ENCODE results near the gene TCP10L. TPM values are rescaled to one million over a fixed set of nuclear protein-coding genes. Genes with fewer than 3 reads are reported as not detected.
"Not testable (repeated sequence)": the region's sequence is repeated elsewhere in the genome, so short reads cannot be mapped to it uniquely, and the experiment has no call there.

Gene TCP10L
- total and polyA plus RNA-seq, 10 of the 15 experiments (the other 5 are each of a cell fraction or from before 2014, with no cell fraction given), result 0.11 to 0.45 (median 0.19) TPM; not detected in 3

DNA sequence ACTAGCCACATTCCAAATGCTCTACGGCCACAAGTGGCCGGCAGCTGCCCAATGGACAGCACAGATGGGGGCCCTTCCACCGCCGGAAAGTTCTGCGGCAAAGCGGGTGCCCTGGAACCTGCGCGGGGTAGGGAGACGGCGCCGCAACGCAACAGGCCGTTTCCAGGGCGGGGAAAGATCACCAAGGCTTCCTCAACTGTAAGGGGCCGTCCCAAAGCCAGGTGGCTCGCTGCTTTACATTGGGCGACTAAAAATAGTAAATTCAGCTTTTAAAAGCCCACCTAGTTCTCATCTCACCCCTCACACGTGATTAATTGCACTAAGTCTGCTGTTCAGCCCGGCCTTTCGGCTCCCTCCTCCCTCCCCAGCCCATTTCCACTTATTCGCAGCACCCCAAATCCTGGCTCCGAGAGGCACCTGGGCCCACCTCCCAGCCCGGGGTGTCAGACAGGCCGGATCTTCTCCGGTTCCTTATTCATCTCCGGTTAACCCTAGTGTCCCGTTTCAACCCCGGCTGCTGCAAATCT lies 26.2 kb upstream of the TCP10L start:
- ChIA-PET CTCF (interaction anchor here (5.6 kb wide), 1 partner anchor 11 kb away, joined by 50 read pairs; no protein-coding TSS in a partner anchor), POLR2A (interaction anchor here (1.2 kb wide), 1 partner anchor 116 kb away, joined by 5 read pairs; the partner anchor contains the start of gene SYNJ1), RAD21 (ENCODE audit: unreplicated experiment) (interaction anchor here (0.6 to 1.7 kb wide), 5 partner anchors 11 to 1590 kb away, joined by 3 to 9 read pairs (median 3); partner anchors contain the start of gene PAXBP1), SMC1A (ENCODE audit: uncharacterized antibody, unreplicated experiment) (no interaction called here)
- TF ChIP-seq IRF4 (IDR thresholded peaks at IDR 0.05; ENCODE audit: low read depth, low read length) (no peak), ATF3 (IDR thresholded peaks at IDR 0.05; ENCODE audit: borderline replicate concordance, extremely low read depth, low read depth, low read length) (no peak), RAD51 (IDR thresholded peaks at IDR 0.05) (0 out of 2 replicates have a peak, but pooled peaks have one; percentile 11), ETV6 (conservative IDR thresholded peaks at IDR 0.05 in 1 of 2, IDR thresholded peaks at IDR 0.05 in 1 of 2; ENCODE audit: borderline replicate concordance in 1 of 2, low read depth in 1 of 2) (0 out of 4 replicates have a peak, but pooled peaks of 1 of the 2 experiments have one; percentile 16), RBBP5 (conservative IDR thresholded peaks at IDR 0.05) (no peak), DPF2 (IDR thresholded peaks at IDR 0.05) (no peak), PML (IDR thresholded peaks at IDR 0.05; ENCODE audit: low read length) (no peak), MXI1 (IDR thresholded peaks at IDR 0.05; ENCODE audit: low read depth, low read length) (0 out of 2 replicates have a peak, but pooled peaks have one; percentile 15), BHLHE40 (IDR thresholded peaks at IDR 0.05; ENCODE audit: borderline replicate concordance in 1 of 2, low read depth in 2 of 2, low read length in 1 of 2) (peak in 1 of 2 experiments; percentile 6; a peak in 1 of 4 replicates), HDGF (IDR thresholded peaks at IDR 0.05) (no peak), EZH2 (IDR thresholded peaks at IDR 0.05; ENCODE audit: borderline replicate concordance, control insufficient read depth, low read depth, low read length) (no peak), CREM (IDR thresholded peaks at IDR 0.05; ENCODE audit: low read depth) (no peak)
- TF ChIP-seq, protein P1, sequence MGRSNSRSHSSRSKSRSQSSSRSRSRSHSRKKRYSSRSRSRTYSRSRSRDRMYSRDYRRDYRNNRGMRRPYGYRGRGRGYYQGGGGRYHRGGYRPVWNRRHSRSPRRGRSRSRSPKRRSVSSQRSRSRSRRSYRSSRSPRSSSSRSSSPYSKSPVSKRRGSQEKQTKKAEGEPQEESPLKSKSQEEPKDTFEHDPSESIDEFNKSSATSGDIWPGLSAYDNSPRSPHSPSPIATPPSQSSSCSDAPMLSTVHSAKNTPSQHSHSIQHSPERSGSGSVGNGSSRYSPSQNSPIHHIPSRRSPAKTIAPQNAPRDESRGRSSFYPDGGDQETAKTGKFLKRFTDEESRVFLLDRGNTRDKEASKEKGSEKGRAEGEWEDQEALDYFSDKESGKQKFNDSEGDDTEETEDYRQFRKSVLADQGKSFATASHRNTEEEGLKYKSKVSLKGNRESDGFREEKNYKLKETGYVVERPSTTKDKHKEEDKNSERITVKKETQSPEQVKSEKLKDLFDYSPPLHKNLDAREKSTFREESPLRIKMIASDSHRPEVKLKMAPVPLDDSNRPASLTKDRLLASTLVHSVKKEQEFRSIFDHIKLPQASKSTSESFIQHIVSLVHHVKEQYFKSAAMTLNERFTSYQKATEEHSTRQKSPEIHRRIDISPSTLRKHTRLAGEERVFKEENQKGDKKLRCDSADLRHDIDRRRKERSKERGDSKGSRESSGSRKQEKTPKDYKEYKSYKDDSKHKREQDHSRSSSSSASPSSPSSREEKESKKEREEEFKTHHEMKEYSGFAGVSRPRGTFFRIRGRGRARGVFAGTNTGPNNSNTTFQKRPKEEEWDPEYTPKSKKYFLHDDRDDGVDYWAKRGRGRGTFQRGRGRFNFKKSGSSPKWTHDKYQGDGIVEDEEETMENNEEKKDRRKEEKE (IDR thresholded peaks at IDR 0.05), result no peak
- Histone ChIP-seq H3K36me3 (ENCODE audit: control insufficient read depth in 2 of 2, insufficient read depth in 2 of 2, low read length in 1 of 2) (peaks cover 2 to 6% of the 10 kb centered on the region in 2 experiments; a peak in 2 of 4 replicates), H3K4me3 (peak overlapping the region; percentile 90), H3K4me2 (ENCODE audit: control insufficient read depth, insufficient read depth) (peak overlapping the region; percentile 66), H4K20me1 (ENCODE audit: control insufficient read depth, insufficient read depth) (no peaks in the 10 kb centered on the region), H3K9ac (ENCODE audit: control insufficient read depth, insufficient read depth, low read length) (peak overlapping the region; percentile 84), H3K4me1 (ENCODE audit: control insufficient read depth, insufficient read depth, low read length) (no peaks in the 10 kb centered on the region), H3K27me3 (replicated peaks in 1 of 2; ENCODE audit: control insufficient read depth in 2 of 2, insufficient read depth in 2 of 2, low read length in 1 of 2) (no peaks in the 10 kb centered on the region), H2AFZ (ENCODE audit: control insufficient read depth, low read depth, low read length) (peak overlapping the region; percentile 87), H3K79me2 (ENCODE audit: control insufficient read depth, insufficient read depth, low read length) (peaks cover 5% of the 10 kb centered on the region), H3K9me3 (replicated peaks; ENCODE audit: control insufficient read depth, insufficient read depth, low read length) (no peaks in the 10 kb centered on the region; the same call in 2 of the 3 replicates), H3K27ac (ENCODE audit: control insufficient read depth, insufficient read depth) (peak overlapping the region; percentile 39)
- intact Hi-C loops (cut with micrococcal nuclease; ENCODE audit: unreplicated experiment), result no loop called here
- BruUV-seq (replicated peaks), result TSS peak; percentile 69
- FAIRE-seq, result peak; percentile 56
- DNase-seq (ENCODE audit: low read depth, low spot score), result no peak
- in situ Hi-C loops (cut with MboI), result no loop called here
- WGBS (ENCODE audit: insufficient coverage, insufficient replicate concordance, low lambda C conversion rate, missing lambda C conversion rate), result 4% methylated on average over 28 of the region's 28 CpGs
- peak; percentile 52 for ATAC-seq

- BruUV-seq (replicated peaks); POLR2A ChIA-PET; DNase-seq (ENCODE audit: low read depth, low spot score); SMC1A ChIA-PET (ENCODE audit: uncharacterized antibody, unreplicated experiment); H3K4me1 ChIP-seq (ENCODE audit: control insufficient read depth, insufficient read depth, low read length); intact Hi-C loops (cut with micrococcal nuclease; ENCODE audit: unreplicated experiment); H3K9ac ChIP-seq (ENCODE audit: control insufficient read depth, insufficient read depth, low read length); H4K20me1 ChIP-seq (ENCODE audit: control insufficient read depth, insufficient read depth); ATAC-seq; H3K9me3 ChIP-seq (replicated peaks; ENCODE audit: control insufficient read depth, insufficient read depth, low read length); H3K27ac ChIP-seq (ENCODE audit: control insufficient read depth, insufficient read depth); RAD21 ChIA-PET (ENCODE audit: unreplicated experiment); FAIRE-seq; H3K27me3 ChIP-seq (replicated peaks in 1 of 2; ENCODE audit: control insufficient read depth in 2 of 2, insufficient read depth in 2 of 2, low read length in 1 of 2); in situ Hi-C loops (cut with MboI); H3K79me2 ChIP-seq (ENCODE audit: control insufficient read depth, insufficient read depth, low read length); H2AFZ ChIP-seq (ENCODE audit: control insufficient read depth, low read depth, low read length): not testable (repeated sequence)
- CTCF ChIA-PET, result interaction anchor here (5.6 kb wide), 1 partner anchor 11 kb away, joined by 50 read pairs; no protein-coding TSS in a partner anchor
- Histone ChIP-seq H3K36me3 (ENCODE audit: control insufficient read depth in 2 of 2, insufficient read depth in 2 of 2, low read length in 1 of 2) (peaks cover 3 to 11% of the 10 kb centered on the region in 2 experiments; a peak in 2 of 4 replicates), H3K4me3 (peak overlapping the region; percentile 26; the same call in 1 of the 2 replicates), H3K4me2 (ENCODE audit: control insufficient read depth, insufficient read depth) (peak overlapping the region; percentile 71)
- WGBS (ENCODE audit: insufficient coverage, insufficient replicate concordance, low lambda C conversion rate, missing lambda C conversion rate), result 76% methylated on average over 17 of the region's 17 CpGs
Observed at GRCh38 chr21:32610940-32611339, 25.6 kb upstream of the TCP10L start.
